Transverse colon (tissue), 4 donors: Measurements from ENCODE around the gene TADA2B. TPM values are rescaled to one million over a fixed set of nuclear protein-coding genes. Genes with fewer than 3 reads are reported as not detected.

Source experiments
- DNase-seq: peaks from one replicate; pipeline ENCODE4 v3.0.0-alpha.2; 2019
- H3K27ac ChIP-seq, 4 donors: fragments of 200-600 bp; sonication (generic); 2 replicates each; pipeline ENCODE4 v1.5.1; 2016 to 2018; ENCODE audit warnings: inconsistent platforms in 4 of 4
- H3K27me3 ChIP-seq: fragments of 200-600 bp; sonication (generic); 2 replicates; pipeline ENCODE4 v1.5.1; 2017; ENCODE audit warnings: inconsistent platforms
- H3K36me3 ChIP-seq, 4 donors: fragments of 200-600 bp; sonication (generic); 2 replicates each; pipeline ENCODE4 v1.5.1; 2017 to 2019; ENCODE audit warnings: inconsistent platforms in 4 of 4
- H3K4me1 ChIP-seq, 4 donors: fragments of 200-600 bp; sonication (generic); 2 replicates each; pipeline ENCODE4 v1.5.1; 2017 to 2020; ENCODE audit warnings: inconsistent platforms in 4 of 4
- H3K4me3 ChIP-seq, 4 donors: fragments of 200-600 bp; sonication (generic); 1 replicate in 1 of 4; 2 replicates in 3 of 4; pipeline versions ENCODE4 v1.5.1 to v1.6.1; 2017 to 2019; ENCODE audit warnings: inconsistent platforms in 4 of 4
- H3K9me3 ChIP-seq, 2 donors: fragments of 200-600 bp; sonication (generic); 2 replicates each; pipeline ENCODE4 v1.5.1; 2017 to 2019; ENCODE audit warnings: inconsistent platforms in 2 of 2
- CTCF ChIP-seq, 5 experiments: fragments of 200-600 bp in 3 of 5; fragments of 450-650 bp in 2 of 5; sonication (generic) in 3 of 5; IDR thresholded peaks; 1 replicate in 2 of 5; 2 replicates in 3 of 5; pipeline ENCODE4 v1.5.1; 2016 to 2017; ENCODE audit warnings: antibody characterized with exemption in 5 of 5, inconsistent platforms in 3 of 5, mild to moderate bottlenecking in 2 of 5, moderate library complexity in 1 of 5
- EP300 ChIP-seq: sonication (generic); formaldehyde crosslinking; IDR thresholded peaks from one replicate; pipeline ENCODE4 v1.6.1; 2017; ENCODE audit warnings: antibody characterized with exemption, low read depth
- POLR2A ChIP-seq: fragments of 450-650 bp; IDR thresholded peaks from one replicate; pipeline ENCODE4 v1.6.1; 2016; ENCODE audit warnings: antibody characterized with exemption, mild to moderate bottlenecking, moderate library complexity
- POLR2AphosphoS5 ChIP-seq, 3 donors: sonication (generic); formaldehyde crosslinking; IDR thresholded peaks; one replicate each; pipeline ENCODE4 v1.6.1; 2016; ENCODE audit warnings: antibody characterized with exemption in 3 of 3
- WGBS, 2 donors: methylation state at CpG; one replicate each; pipeline ENCODE4 v1.1.5; 2018; ENCODE audit warnings: low coverage in 1 of 2; 5-methylcytosine and 5-hydroxymethylcytosine counted together
- in situ Hi-C, 4 donors: fragments of 200-750 bp; cut with MboI; loops; one replicate each; pipeline versions ENCODE4 v1.15.0 to v1.15.1; 2017; ENCODE audit warnings: low sequenced_read_pairs in 3 of 4, low pct_ligation_motif_present in 1 of 4, low pct_unique_long_range_greater_than_20kb in 1 of 4
- intact Hi-C: fragments of 100-400 bp; cut with DNase I; formaldehyde crosslinking; loops from one replicate; pipeline ENCODE4 v1.15.1; 2023; ENCODE audit warnings: low total_unique reads
- total RNA-seq, 4 donors: library from RNA; depleted of rRNA; stranded (reverse); fragments of >200 nt; gene quantifications; one replicate each; pipeline ENCODE4 v1.1.0, GENCODE V29; 2016

The TADA2B gene
- total RNA-seq, 4 donors from 2014 or later, result 18.7 to 31.8 (median 27.4) TPM

- in situ Hi-C loops, result no loop called here
- H3K36me3 ChIP-seq, result peaks cover 0 to 42% (median 22%) of the 10 kb centered on the region in 4 donors
- WGBS, 2 donors, result 85 to 92% methylated on average over 8 of the region's 8 CpGs
- no peak overlapping the region for H3K27ac ChIP-seq
- H3K4me1 ChIP-seq, result no peaks in the 10 kb centered on the region
- intact Hi-C loops, result no loop called here
- H3K27me3 ChIP-seq, result no peaks in the 10 kb centered on the region
- H3K4me3 ChIP-seq, result no peak overlapping the region
- H3K9me3 ChIP-seq, result no peaks in the 10 kb centered on the region
- DNase-seq, result no peak
- TF ChIP-seq POLR2A, result no peak
- TF ChIP-seq CTCF (IDR thresholded peaks at IDR 0.05), result no peak
- no peak for TF ChIP-seq EP300
- TF ChIP-seq POLR2AphosphoS5 (IDR thresholded peaks at IDR 0.05), result no peak
These were observed 39.3 kb upstream of the TADA2B start for GRCh38 chr4:7003879-7004240.

GRCh38 chr4:7004331-7004730, 38.8 kb upstream of the TADA2B start:
- no peak for TF ChIP-seq EP300
- Histone ChIP-seq H3K27me3 (no peaks in the 10 kb centered on the region), H3K4me1 (no peaks in the 10 kb centered on the region), H3K4me3 (no peak overlapping the region), H3K9me3 (no peaks in the 10 kb centered on the region), H3K27ac (no peak overlapping the region), H3K36me3 (peaks cover 0 to 42% (median 20%) of the 10 kb centered on the region in 4 donors)
- WGBS, 2 donors, result 88 to 96% methylated on average over 4 of the region's 4 CpGs
- intact Hi-C loops, result no loop called here
- in situ Hi-C loops, result no loop called here
- no peak for DNase-seq

GRCh38 chr4:7005571-7005970, 37.6 kb upstream of the TADA2B start:
- Histone ChIP-seq H3K4me3 (no peak overlapping the region), H3K9me3 (no peaks in the 10 kb centered on the region), H3K4me1 (no peaks in the 10 kb centered on the region), H3K27ac (no peak overlapping the region), H3K27me3 (no peaks in the 10 kb centered on the region), H3K36me3 (peaks cover 0 to 34% (median 11%) of the 10 kb centered on the region in 4 donors)
- no peak for TF ChIP-seq EP300
- no peak for TF ChIP-seq CTCF (IDR thresholded peaks at IDR 0.05)
- no peak for TF ChIP-seq POLR2A
- no peak for TF ChIP-seq POLR2AphosphoS5 (IDR thresholded peaks at IDR 0.05)
- in situ Hi-C loops, result no loop called here
- WGBS, 2 donors, result 90 to 100% methylated on average over 4 of the region's 4 CpGs
- no peak for DNase-seq
- intact Hi-C loops, result no loop called here

GRCh38 chr4:7006411-7006810, 36.8 kb upstream of the TADA2B start:
- WGBS, 2 donors, result 66 to 81% methylated on average over 3 of the region's 3 CpGs

More at GRCh38 chr4:7006411-7006810, 36.8 kb upstream of the TADA2B start:
- no peak for DNase-seq
- no peak overlapping the region for H3K27ac ChIP-seq
- intact Hi-C loops, result no loop called here
- H3K4me1 ChIP-seq, result no peaks in the 10 kb centered on the region
- no peak overlapping the region for H3K4me3 ChIP-seq
- no peak for TF ChIP-seq POLR2AphosphoS5 (IDR thresholded peaks at IDR 0.05)
- no peak for TF ChIP-seq EP300
- no peak for TF ChIP-seq CTCF (IDR thresholded peaks at IDR 0.05)
- no peak for TF ChIP-seq POLR2A
- H3K9me3 ChIP-seq, result no peaks in the 10 kb centered on the region
- H3K36me3 ChIP-seq, result peaks cover 0 to 35% (median 8%) of the 10 kb centered on the region in 4 donors
- no peaks in the 10 kb centered on the region for H3K27me3 ChIP-seq
- in situ Hi-C loops, result no loop called here
